GM12892 (cell line): ENCODE results near the gene THAP12.

ENCODE experiments used
- POLR2A ChIP-seq: IDR thresholded peaks from 2 replicates; pipeline ENCODE4 v1.6.1; 2011; ENCODE audit warnings: low read depth, low read length, control low read depth
- POLR2AphosphoS5 ChIP-seq: IDR thresholded peaks from 2 replicates; pipeline ENCODE4 v1.6.1; 2011; ENCODE audit warnings: low read depth, low read length, control low read depth

DNA sequence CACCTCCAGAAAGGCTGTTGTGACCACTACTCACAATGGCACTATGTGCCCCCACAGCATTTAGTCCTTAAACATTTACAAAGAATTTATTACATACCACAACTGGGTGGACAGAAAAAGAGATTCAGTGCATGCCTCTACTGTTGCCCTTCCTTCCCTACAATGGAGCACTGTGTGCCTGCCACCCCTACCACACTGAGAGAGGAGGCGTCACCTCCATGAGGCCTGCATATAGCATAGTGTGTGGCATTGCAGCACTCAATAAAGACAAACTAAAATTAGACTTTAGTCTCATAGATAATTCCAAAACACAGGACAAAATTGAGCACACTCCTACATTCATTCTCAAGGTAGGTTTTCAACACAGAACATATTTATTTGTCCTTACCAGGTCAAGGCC, 25.8 kb downstream of the THAP12 start:
- TF ChIP-seq POLR2A = no peak
- TF ChIP-seq POLR2AphosphoS5 = no peak
